ENCODE data around the gene DLG2.

- TF ChIP-seq CTCF (IDR thresholded peaks at IDR 0.05; ENCODE audit: low read length) (no peak), EZH2 (optimal IDR thresholded peaks at IDR 0.05; ENCODE audit: low read depth, low read length) (no peak)
Measured at GRCh38 chr11:83601201-83601913, 2025.8 kb downstream of the DLG2 start.

Measured in MM.1S (cell line).